Fibroblast of skin of left quadriceps (primary cell): ENCODE results near the gene BNIP2.
"Not testable (repeated sequence)": the region's sequence is repeated elsewhere in the genome, so short reads cannot be mapped to it uniquely, and the experiment has no call there.

ENCODE experiments used
- DNase-seq, 2 experiments: peaks; one replicate each; pipeline ENCODE4 v3.0.0-alpha.2; 2013; ENCODE audit warnings: low read depth in 2 of 2

BNIP2 gene

GRCh38 chr15:59688423-59688781, 718 bp downstream of the BNIP2 start:
- peak in 1 of 2 experiments; percentile 23 for DNase-seq

GRCh38 chr15:59687836-59688235, 1.3 kb downstream of the BNIP2 start:
- DNase-seq = no peak

GRCh38 chr15:59686389-59686788, 2.7 kb downstream of the BNIP2 start:
- DNase-seq = no peak

GRCh38 chr15:59685737-59686297, 3.3 kb downstream of the BNIP2 start:
- peak in 1 of 2 experiments; percentile 30 for DNase-seq

- DNase-seq = no peak
Measured at GRCh38 chr15:59680870-59681269, 8.2 kb downstream of the BNIP2 start.

GRCh38 chr15:59680346-59680745, 8.8 kb downstream of the BNIP2 start:
- no peak for DNase-seq

- no peak for DNase-seq
Measured at GRCh38 chr15:59678620-59679019, 10.5 kb downstream of the BNIP2 start.

- DNase-seq = no peak
Measured at GRCh38 chr15:59678172-59678571, 10.9 kb downstream of the BNIP2 start.

GRCh38 chr15:59676565-59676964, 12.6 kb downstream of the BNIP2 start:
- no peak for DNase-seq

- DNase-seq = no peak
Measured at GRCh38 chr15:59674361-59674877, 14.7 kb downstream of the BNIP2 start.

- DNase-seq = no peak
Measured at GRCh38 chr15:59668556-59668955, 20.6 kb downstream of the BNIP2 start.

- no peak for DNase-seq
Measured at GRCh38 chr15:59662260-59662659, 26.9 kb downstream of the BNIP2 start.

GRCh38 chr15:59659366-59659765, 29.8 kb downstream of the BNIP2 start:
- DNase-seq = no peak

GRCh38 chr15:59657635-59658125, 31.4 kb downstream of the BNIP2 start:
- DNase-seq = no peak

- DNase-seq = peak; percentile 79 to 81
Measured at GRCh38 chr15:59656897-59657634, 32.1 kb downstream of the BNIP2 start, which contains the start of gene GTF2A2. Gene GTF2A2 (minus strand): TSS chr15:59657515. CDS start chr15:59652277, 5,238 bp downstream.

GRCh38 chr15:59654046-59654445, 35.1 kb downstream of the BNIP2 start:
- DNase-seq = no peak

- DNase-seq = no peak
Measured at GRCh38 chr15:59649603-59650002, 39.5 kb downstream of the BNIP2 start.

- no peak for DNase-seq
Measured at GRCh38 chr15:59647085-59647484, 42.0 kb downstream of the BNIP2 start.

- DNase-seq = no peak
Measured at GRCh38 chr15:59646277-59646676, 42.8 kb downstream of the BNIP2 start.

- not testable (repeated sequence) for DNase-seq
Measured at GRCh38 chr15:59645812-59646211, 43.3 kb downstream of the BNIP2 start.

GRCh38 chr15:59644756-59645155, 44.4 kb downstream of the BNIP2 start:
- no peak for DNase-seq

GRCh38 chr15:59642351-59642750, 46.8 kb downstream of the BNIP2 start:
- DNase-seq = no peak

GRCh38 chr15:59637507-59637906, 51.6 kb downstream of the BNIP2 start:
- not testable (repeated sequence) for DNase-seq
